HG03066 (cell line): ENCODE measurements around the gene ORAI3.

Experiments
- ATAC-seq: cut with Tn5 transposase; IDR thresholded peaks from one replicate; pipeline ENCODE4 v1.9.1; 2021; ENCODE audit warnings: low read depth; ENCODE audit not compliant: unreplicated experiment

The ORAI3 gene

GRCh38 chr16:30946671-30947540, 2.0 kb upstream of the ORAI3 start:
- no peak for ATAC-seq

- no peak for ATAC-seq
These were observed 1.4 kb upstream of the ORAI3 start for GRCh38 chr16:30947541-30947858.

- ATAC-seq: peak; percentile 6
These were observed 805 bp upstream of the ORAI3 start for GRCh38 chr16:30947859-30948666.

- peak; percentile 53 for ATAC-seq
These were observed 1.0 kb downstream of the ORAI3 start for GRCh38 chr16:30949650-30950515.

- no peak for ATAC-seq
These were observed 1.7 kb downstream of the ORAI3 start for GRCh38 chr16:30950516-30951065.

- ATAC-seq: no peak
These were observed 2.3 kb downstream of the ORAI3 start for GRCh38 chr16:30951193-30951592.

GRCh38 chr16:30951750-30952149, 2.9 kb downstream of the ORAI3 start:
- ATAC-seq: no peak

- ATAC-seq: no peak
These were observed 4.2 kb downstream of the ORAI3 start for GRCh38 chr16:30953111-30953510.

GRCh38 chr16:30953511-30954124, 4.8 kb downstream of the ORAI3 start:
- no peak for ATAC-seq

GRCh38 chr16:30954993-30955392, 6.1 kb downstream of the ORAI3 start:
- ATAC-seq: no peak

- peak; percentile 43 for ATAC-seq
These were observed 8.0 kb downstream of the ORAI3 start for GRCh38 chr16:30956601-30957455.

- peak; percentile 67 for ATAC-seq
These were observed 8.7 kb downstream of the ORAI3 start, which contains the start of gene SETD1A for GRCh38 chr16:30957456-30958174. TSS of gene SETD1A (plus strand) at chr16:30957754. CDS start at chr16:30958732, 978 bp downstream.

GRCh38 chr16:30958175-30959079, 9.6 kb downstream of the ORAI3 start:
- ATAC-seq: peak; percentile 33

- ATAC-seq: no peak
These were observed 12.5 kb downstream of the ORAI3 start for GRCh38 chr16:30961384-30961783.

GRCh38 chr16:30963925-30964511, 15.2 kb downstream of the ORAI3 start:
- no peak for ATAC-seq

GRCh38 chr16:30964574-30965226, 15.8 kb downstream of the ORAI3 start:
- no peak for ATAC-seq

- ATAC-seq: no peak
These were observed 16.6 kb downstream of the ORAI3 start for GRCh38 chr16:30965436-30965835.
